Activated CD8-positive, alpha-beta T cell treated with anti-CD3 and anti-CD28 coated beads, Interleukin-2, amount 10 ng/mL, durations not matched to agents 7 days and 5 days (primary cell): Measurements from ENCODE around the gene MARK2. TPM values are rescaled to one million over a fixed set of nuclear protein-coding genes. Genes with fewer than 3 reads are reported as not detected.
A peak's percentile ranks its signal among the peaks of the same experiment; 100 is the strongest.

Source experiments
- ATAC-seq: fragments of 150-1000 bp; cut with Tn5 transposase; one replicate; pipeline ENCODE4 v1.10.0; 2021; ENCODE audit warnings: moderate library complexity
- CTCF ChIA-PET: fragments of 350-600 bp; sonication (Branson Sonifier 250); formaldehyde crosslinking; loops from one replicate; lab custom pipeline; 2021; ENCODE audit warnings: antibody characterized with exemption; lab: Charles Lee
- POLR2A ChIA-PET: fragments of 350-600 bp; sonication (Branson Sonifier 250); formaldehyde crosslinking; loops from one replicate; lab custom pipeline; 2021; ENCODE audit warnings: antibody characterized with exemption; lab: Charles Lee
- DNase-seq: peaks from one replicate; pipeline ENCODE4 v3.0.0-alpha.2; 2020
- H3K27ac Mint-ChIP-seq: one replicate; pipeline ENCODE4 v1.8.0; 2021; ENCODE audit warnings: mild to moderate bottlenecking, mixed read lengths
- H3K27me3 Mint-ChIP-seq: one replicate; pipeline ENCODE4 v1.8.0; 2021; ENCODE audit warnings: low read depth, mixed read lengths
- H3K36me3 Mint-ChIP-seq: one replicate; pipeline ENCODE4 v1.8.0; 2021; ENCODE audit warnings: low read depth, mixed read lengths
- H3K4me1 Mint-ChIP-seq: one replicate; pipeline ENCODE4 v1.8.0; 2021; ENCODE audit warnings: low read depth, mixed read lengths
- H3K4me3 Mint-ChIP-seq: one replicate; pipeline ENCODE4 v1.8.0; 2021; ENCODE audit warnings: mild to moderate bottlenecking, mixed read lengths
- H3K9me3 Mint-ChIP-seq: one replicate; pipeline ENCODE4 v1.8.0; 2022; ENCODE audit warnings: mixed read lengths; ENCODE audit not compliant: insufficient read depth
- total RNA-seq, 2 experiments: library from RNA; stranded (reverse); gene quantifications; one replicate each; pipeline ENCODE4 v1.2.3, GENCODE V29; 2021

MARK2 gene
- total RNA-seq, 2 experiments from 2014 or later = 62.1 to 68.6 TPM

- no peak overlapping the region for H3K4me3 Mint-ChIP-seq
- ATAC-seq = no peak
- H3K36me3 Mint-ChIP-seq = no peaks in the 10 kb centered on the region
- POLR2A ChIA-PET = interaction anchor here (1.5 kb wide), 1 partner anchor 67 kb away, joined by 4 read pairs; the partner anchor contains the start of gene OTUB1
- DNase-seq = no peak
- CTCF ChIA-PET = interaction anchor here (6.2 kb wide), 1 partner anchor 81 kb away, joined by 49 read pairs; the partner anchor contains the start of gene MARK2
- peaks cover 12% of the 10 kb centered on the region for H3K4me1 Mint-ChIP-seq
- peaks cover 20% of the 10 kb centered on the region for H3K27me3 Mint-ChIP-seq
- no peak overlapping the region for H3K27ac Mint-ChIP-seq
- H3K9me3 Mint-ChIP-seq = no peaks in the 10 kb centered on the region
Observed at GRCh38 chr11:63918507-63919191, 79.7 kb downstream of the MARK2 start.

- Mint-ChIP-seq H3K4me3 (no peak overlapping the region), H3K9me3 (no peaks in the 10 kb centered on the region), H3K27me3 (peaks cover 23% of the 10 kb centered on the region), H3K4me1 (peaks cover 12% of the 10 kb centered on the region), H3K27ac (no peak overlapping the region), H3K36me3 (no peaks in the 10 kb centered on the region)
- ChIA-PET CTCF (interaction anchor here (0.7 to 6.2 kb wide), 5 partner anchors 19 to 82 kb away, joined by 3 to 49 read pairs (median 3); partner anchors contain the start of genes MARK2 and NAA40), POLR2A (no interaction called here)
- ATAC-seq = no peak
- DNase-seq = no peak
Observed at GRCh38 chr11:63919267-63920125, 80.6 kb downstream of the MARK2 start.

GRCh38 chr11:63920126-63920938, 81.4 kb downstream of the MARK2 start:
- H3K27me3 Mint-ChIP-seq = peaks cover 25% of the 10 kb centered on the region
- no peak for DNase-seq
- ChIA-PET CTCF (interaction anchor here (0.7 to 6.2 kb wide), 10 partner anchors 9 to 83 kb away, joined by 3 to 49 read pairs (median 3); partner anchors contain the start of genes MARK2 and NAA40), POLR2A (no interaction called here)
- no peaks in the 10 kb centered on the region for H3K9me3 Mint-ChIP-seq
- ATAC-seq = no peak
- H3K36me3 Mint-ChIP-seq = no peaks in the 10 kb centered on the region
- peaks cover 12% of the 10 kb centered on the region for H3K4me1 Mint-ChIP-seq
- no peak overlapping the region for H3K27ac Mint-ChIP-seq
- no peak overlapping the region for H3K4me3 Mint-ChIP-seq

- Mint-ChIP-seq H3K27ac (no peak overlapping the region), H3K36me3 (no peaks in the 10 kb centered on the region), H3K27me3 (peaks cover 25% of the 10 kb centered on the region), H3K4me1 (peaks cover 12% of the 10 kb centered on the region), H3K4me3 (no peak overlapping the region), H3K9me3 (no peaks in the 10 kb centered on the region)
- ChIA-PET CTCF (interaction anchor here (0.7 to 6.2 kb wide), 10 partner anchors 8 to 121 kb away, joined by 3 to 49 read pairs (median 4); partner anchors contain the start of gene MARK2), POLR2A (no interaction called here)
- DNase-seq = peak; percentile 46
- no peak for ATAC-seq
Observed at GRCh38 chr11:63920939-63921417, 82.1 kb downstream of the MARK2 start.

- Mint-ChIP-seq H3K4me3 (no peak overlapping the region), H3K4me1 (peaks cover 6% of the 10 kb centered on the region), H3K36me3 (no peaks in the 10 kb centered on the region), H3K27me3 (peaks cover 20% of the 10 kb centered on the region), H3K9me3 (no peaks in the 10 kb centered on the region), H3K27ac (no peak overlapping the region)
- ChIA-PET CTCF (interaction anchor here (3.1 to 6.2 kb wide), 2 partner anchors 23 to 85 kb away, joined by 10 to 49 read pairs; partner anchors contain the start of gene MARK2), POLR2A (no interaction called here)
- no peak for DNase-seq
- ATAC-seq = no peak
Observed at GRCh38 chr11:63922673-63923192, 83.8 kb downstream of the MARK2 start.

- POLR2A ChIA-PET = no interaction called here
- H3K4me3 Mint-ChIP-seq = no peak overlapping the region
- no peaks in the 10 kb centered on the region for H3K9me3 Mint-ChIP-seq
- ATAC-seq (no peak), DNase-seq (no peak)
- no peaks in the 10 kb centered on the region for H3K36me3 Mint-ChIP-seq
- H3K4me1 Mint-ChIP-seq = peaks cover 6% of the 10 kb centered on the region
- CTCF ChIA-PET = interaction anchor here (0.9 kb wide), 1 partner anchor 11 kb away, joined by 3 read pairs; no protein-coding TSS in a partner anchor
- peaks cover 25% of the 10 kb centered on the region for H3K27me3 Mint-ChIP-seq
- H3K27ac Mint-ChIP-seq = no peak overlapping the region
Observed at GRCh38 chr11:63923319-63923718, 84.4 kb downstream of the MARK2 start.

GRCh38 chr11:63929616-63930015, 90.7 kb downstream of the MARK2 start:
- no peaks in the 10 kb centered on the region for H3K4me1 Mint-ChIP-seq
- no peaks in the 10 kb centered on the region for H3K36me3 Mint-ChIP-seq
- ATAC-seq (no peak), DNase-seq (no peak)
- no peak overlapping the region for H3K27ac Mint-ChIP-seq
- H3K9me3 Mint-ChIP-seq = no peaks in the 10 kb centered on the region
- POLR2A ChIA-PET = no interaction called here
- CTCF ChIA-PET = interaction anchor here (0.7 to 2.6 kb wide), 2 partner anchors 9 to 16 kb away, joined by 3 to 6 read pairs; no protein-coding TSS in a partner anchor
- H3K27me3 Mint-ChIP-seq = peaks cover 10% of the 10 kb centered on the region
- H3K4me3 Mint-ChIP-seq = no peak overlapping the region

GRCh38 chr11:63931045-63931444, 92.1 kb downstream of the MARK2 start:
- ATAC-seq (no peak), DNase-seq (no peak)
- Mint-ChIP-seq H3K4me3 (no peak overlapping the region), H3K27me3 (peaks cover 9% of the 10 kb centered on the region), H3K9me3 (no peaks in the 10 kb centered on the region), H3K27ac (no peak overlapping the region), H3K36me3 (no peaks in the 10 kb centered on the region), H3K4me1 (no peaks in the 10 kb centered on the region)
- POLR2A ChIA-PET = no interaction called here
- CTCF ChIA-PET = interaction anchor here (2.6 kb wide), 1 partner anchor 15 kb away, joined by 6 read pairs; no protein-coding TSS in a partner anchor

GRCh38 chr11:63931876-63932275, 93.0 kb downstream of the MARK2 start:
- H3K4me1 Mint-ChIP-seq = no peaks in the 10 kb centered on the region
- CTCF ChIA-PET = interaction anchor here (2.6 kb wide), 1 partner anchor 14 kb away, joined by 6 read pairs; no protein-coding TSS in a partner anchor
- POLR2A ChIA-PET = no interaction called here

GRCh38 chr11:63933459-63933858, 94.5 kb downstream of the MARK2 start:
- H3K4me3 Mint-ChIP-seq = no peak overlapping the region
- H3K36me3 Mint-ChIP-seq = no peaks in the 10 kb centered on the region
- peaks cover 2% of the 10 kb centered on the region for H3K27me3 Mint-ChIP-seq
- DNase-seq (no peak), ATAC-seq (no peak)
- ChIA-PET CTCF (interaction anchor here (1.9 kb wide), 1 partner anchor 96 kb away, joined by 10 read pairs; no protein-coding TSS in a partner anchor), POLR2A (no interaction called here)
- H3K9me3 Mint-ChIP-seq = no peaks in the 10 kb centered on the region
- H3K4me1 Mint-ChIP-seq = peaks cover 11% of the 10 kb centered on the region
- no peak overlapping the region for H3K27ac Mint-ChIP-seq

More at GRCh38 chr11:63931876-63932275, 93.0 kb downstream of the MARK2 start:
- DNase-seq = no peak
- Mint-ChIP-seq H3K36me3 (no peaks in the 10 kb centered on the region), H3K4me3 (no peak overlapping the region), H3K27ac (no peak overlapping the region), H3K27me3 (peaks cover 9% of the 10 kb centered on the region), H3K9me3 (no peaks in the 10 kb centered on the region)
- no peak for ATAC-seq
